ENCODE results near the gene FAM184A. TPM values are rescaled to one million over a fixed set of nuclear protein-coding genes. Genes with fewer than 3 reads are reported as not detected.

Gene FAM184A
- total RNA-seq, 2 donors from 2014 or later = 205 to 216 TPM

GRCh38 chr6:118917546-118918328 is 160.7 kb downstream of the FAM184A start:
- no peaks in the 10 kb centered on the region for H3K27me3 Mint-ChIP-seq (ENCODE audit: insufficient read depth)
- no peaks in the 10 kb centered on the region for H3K9me3 Mint-ChIP-seq
- Histone ChIP-seq H3K36me3 (ENCODE audit: control insufficient read depth, insufficient read depth, low read length) (peaks cover 89% of the 10 kb centered on the region), H3K27ac (ENCODE audit: low read depth, low read length) (no peak overlapping the region), H3K4me3 (ENCODE audit: low read length) (no peak overlapping the region), H3K9ac (ENCODE audit: extremely low read depth, low read length, poor library complexity, severe bottlenecking) (no peak overlapping the region), H3K9me3 (ENCODE audit: control insufficient read depth, low read length) (no peaks in the 10 kb centered on the region), H3K27me3 (ENCODE audit: control insufficient read depth, insufficient read depth, low read length, poor library complexity, severe bottlenecking) (no peaks in the 10 kb centered on the region), H3K4me1 (ENCODE audit: control insufficient read depth, insufficient read depth, low read length) (peaks cover 11% of the 10 kb centered on the region)
- peaks cover 51% of the 10 kb centered on the region for H3K36me3 Mint-ChIP-seq (ENCODE audit: low read depth)
- 90 to 97% methylated on average over 5 of the region's 5 CpGs for WGBS, 2 experiments (ENCODE audit: insufficient coverage in 1 of 2, insufficient read length in 1 of 2)
- no peak for TF ChIP-seq CTCF (conservative IDR thresholded peaks at IDR 0.05)
- no peak for DNase-seq
- peak overlapping the region; percentile 24 for H3K27ac Mint-ChIP-seq
- no peak overlapping the region for H3K4me3 Mint-ChIP-seq
- peaks cover 14% of the 10 kb centered on the region for H3K4me1 Mint-ChIP-seq

- Histone ChIP-seq H3K9me3 (ENCODE audit: control insufficient read depth, low read length) (no peaks in the 10 kb centered on the region), H3K27me3 (ENCODE audit: control insufficient read depth, insufficient read depth, low read length, poor library complexity, severe bottlenecking) (no peaks in the 10 kb centered on the region), H3K9ac (ENCODE audit: extremely low read depth, low read length, poor library complexity, severe bottlenecking) (no peak overlapping the region), H3K4me1 (ENCODE audit: control insufficient read depth, insufficient read depth, low read length) (peaks cover 11% of the 10 kb centered on the region), H3K36me3 (ENCODE audit: control insufficient read depth, insufficient read depth, low read length) (peaks cover 85% of the 10 kb centered on the region), H3K4me3 (ENCODE audit: low read length) (no peak overlapping the region), H3K27ac (ENCODE audit: low read depth, low read length) (no peak overlapping the region)
- Mint-ChIP-seq H3K9me3 (no peaks in the 10 kb centered on the region), H3K27ac (no peak overlapping the region), H3K4me1 (peaks cover 14% of the 10 kb centered on the region), H3K27me3 (ENCODE audit: insufficient read depth) (no peaks in the 10 kb centered on the region), H3K4me3 (no peak overlapping the region), H3K36me3 (ENCODE audit: low read depth) (peaks cover 47% of the 10 kb centered on the region)
- TF ChIP-seq CTCF (conservative IDR thresholded peaks at IDR 0.05) = no peak
- no peak for DNase-seq
Measured at GRCh38 chr6:118914598-118914997, 163.9 kb downstream of the FAM184A start.

GRCh38 chr6:118913161-118913560 is 165.3 kb downstream of the FAM184A start:
- no peaks in the 10 kb centered on the region for H3K27me3 Mint-ChIP-seq (ENCODE audit: insufficient read depth)
- H3K4me1 ChIP-seq (ENCODE audit: control insufficient read depth, insufficient read depth, low read length) = peaks cover 11% of the 10 kb centered on the region
- no peaks in the 10 kb centered on the region for H3K27me3 ChIP-seq (ENCODE audit: control insufficient read depth, insufficient read depth, low read length, poor library complexity, severe bottlenecking)
- TF ChIP-seq CTCF (conservative IDR thresholded peaks at IDR 0.05) = no peak
- H3K4me1 Mint-ChIP-seq = peaks cover 14% of the 10 kb centered on the region
- WGBS, 2 experiments (ENCODE audit: insufficient coverage in 1 of 2, insufficient read length in 1 of 2) = 83 to 95% methylated on average over 1 to 2 of the region's 2 CpGs
- peaks cover 85% of the 10 kb centered on the region for H3K36me3 ChIP-seq (ENCODE audit: control insufficient read depth, insufficient read depth, low read length)
- H3K27ac ChIP-seq (ENCODE audit: low read depth, low read length) = no peak overlapping the region
- H3K4me3 ChIP-seq (ENCODE audit: low read length) = no peak overlapping the region
- peaks cover 53% of the 10 kb centered on the region for H3K36me3 Mint-ChIP-seq (ENCODE audit: low read depth)
- H3K9me3 ChIP-seq (ENCODE audit: control insufficient read depth, low read length) = no peaks in the 10 kb centered on the region
- no peak overlapping the region for H3K9ac ChIP-seq (ENCODE audit: extremely low read depth, low read length, poor library complexity, severe bottlenecking)
- DNase-seq = no peak
- H3K9me3 Mint-ChIP-seq = no peaks in the 10 kb centered on the region
- no peak overlapping the region for H3K4me3 Mint-ChIP-seq
- H3K27ac Mint-ChIP-seq = no peak overlapping the region

Data from endodermal cell (in vitro differentiated cells).